SH-SY5Y (cell line): ENCODE results near the gene CGN.

ENCODE experiments used
- GATA2 ChIP-seq: IDR thresholded peaks from 2 replicates; pipeline ENCODE4 v1.6.1; 2011; ENCODE audit warnings: mild to moderate bottlenecking, low read depth, low read length
- GATA3 ChIP-seq: IDR thresholded peaks from 2 replicates; pipeline ENCODE4 v1.6.1; 2011; ENCODE audit warnings: low read depth, mild to moderate bottlenecking, low read length, moderate library complexity

- TF ChIP-seq GATA3 (no peak), GATA2 (no peak)
Measured at GRCh38 chr1:151511636-151512215, 539 bp downstream of the CGN start.
